GM18868 (cell line): Measurements from ENCODE around the gene MAN2B2.
"Not testable (repeated sequence)": the region's sequence is repeated elsewhere in the genome, so short reads cannot be mapped to it uniquely, and the experiment has no call there.

Source experiments
- ATAC-seq: cut with Tn5 transposase; IDR thresholded peaks from one replicate; pipeline ENCODE4 v1.9.1; 2021; ENCODE audit warnings: mild to moderate bottlenecking, moderate library complexity; ENCODE audit not compliant: unreplicated experiment

Gene MAN2B2

GRCh38 chr4:6613676-6614651, 39.0 kb downstream of the MAN2B2 start:
- ATAC-seq: no peak

GRCh38 chr4:6614701-6615230, 39.8 kb downstream of the MAN2B2 start:
- no peak for ATAC-seq

GRCh38 chr4:6616087-6616995, 41.4 kb downstream of the MAN2B2 start:
- no peak for ATAC-seq

- no peak for ATAC-seq
These were observed 42.3 kb downstream of the MAN2B2 start for GRCh38 chr4:6617246-6617645.

GRCh38 chr4:6618386-6619115, 43.6 kb downstream of the MAN2B2 start:
- ATAC-seq: no peak

- ATAC-seq: no peak
These were observed 44.1 kb downstream of the MAN2B2 start for GRCh38 chr4:6619116-6619465.

- no peak for ATAC-seq
These were observed 44.7 kb downstream of the MAN2B2 start for GRCh38 chr4:6619466-6620255.

- ATAC-seq: no peak
These were observed 45.3 kb downstream of the MAN2B2 start for GRCh38 chr4:6620296-6620695.

GRCh38 chr4:6620891-6621555, 46.0 kb downstream of the MAN2B2 start:
- ATAC-seq: no peak

- ATAC-seq: no peak
These were observed 46.6 kb downstream of the MAN2B2 start for GRCh38 chr4:6621556-6621927.

GRCh38 chr4:6622744-6623143, 47.8 kb downstream of the MAN2B2 start:
- ATAC-seq: no peak

- no peak for ATAC-seq
These were observed 50.3 kb downstream of the MAN2B2 start for GRCh38 chr4:6625256-6625655.

- ATAC-seq: no peak
These were observed 51.1 kb downstream of the MAN2B2 start for GRCh38 chr4:6626066-6626465.

- no peak for ATAC-seq
These were observed 52.8 kb downstream of the MAN2B2 start for GRCh38 chr4:6627832-6628231.

GRCh38 chr4:6628484-6628883, 53.5 kb downstream of the MAN2B2 start:
- not testable (repeated sequence) for ATAC-seq

- no peak for ATAC-seq
These were observed 57.1 kb downstream of the MAN2B2 start for GRCh38 chr4:6632125-6632524.

GRCh38 chr4:6633091-6633906, 58.3 kb downstream of the MAN2B2 start:
- no peak for ATAC-seq

- ATAC-seq: no peak
These were observed 59.8 kb downstream of the MAN2B2 start for GRCh38 chr4:6634746-6635145.
